Measurements from ENCODE around the gene DQX1.
"Not testable (repeated sequence)": the region's sequence is repeated elsewhere in the genome, so short reads cannot be mapped to it uniquely, and the experiment has no call there.

The DQX1 gene

GRCh38 chr2:74525717-74526648 lies at the start of gene DQX1:
DQX1 (minus strand) TSS chr2:74526231; CDS start chr2:74525729, 502 bp downstream.
- H3K27ac Mint-ChIP-seq, result no peak within 1 kb of the TSS
- H3K27me3 Mint-ChIP-seq, result peaks cover 4% of the 10 kb centered on the region
- peaks cover 35% of the 10 kb centered on the region for H3K4me1 Mint-ChIP-seq (ENCODE audit: low read depth)
- H3K4me3 Mint-ChIP-seq, result peak within 1 kb of the TSS; percentile 99
- no peaks in the 10 kb centered on the region for H3K9me3 Mint-ChIP-seq
- peaks cover 42% of the 10 kb centered on the region for H3K36me3 Mint-ChIP-seq (ENCODE audit: low read depth)

- Mint-ChIP-seq H3K27me3 (no peaks in the 10 kb centered on the region), H3K4me1 (ENCODE audit: low read depth) (peaks cover 32% of the 10 kb centered on the region), H3K27ac (no peak overlapping the region), H3K4me3 (no peak overlapping the region), H3K9me3 (peaks cover 6% of the 10 kb centered on the region), H3K36me3 (ENCODE audit: low read depth) (no peaks in the 10 kb centered on the region)
Measured at GRCh38 chr2:74575320-74575719, 49.3 kb upstream of the DQX1 start.

- peak overlapping the region; percentile 63 for H3K4me3 Mint-ChIP-seq
- H3K27me3 Mint-ChIP-seq, result no peaks in the 10 kb centered on the region
- H3K9me3 Mint-ChIP-seq, result peaks cover 6% of the 10 kb centered on the region
- peak overlapping the region; percentile 73 for H3K27ac Mint-ChIP-seq
- H3K36me3 Mint-ChIP-seq (ENCODE audit: low read depth), result no peaks in the 10 kb centered on the region
- H3K4me1 Mint-ChIP-seq (ENCODE audit: low read depth), result peaks cover 34% of the 10 kb centered on the region
Measured at GRCh38 chr2:74573747-74574562, 47.9 kb upstream of the DQX1 start.

GRCh38 chr2:74572178-74572925 lies 46.3 kb upstream of the DQX1 start:
- no peaks in the 10 kb centered on the region for H3K36me3 Mint-ChIP-seq (ENCODE audit: low read depth)
- peaks cover 8% of the 10 kb centered on the region for H3K27me3 Mint-ChIP-seq
- H3K27ac Mint-ChIP-seq, result no peak overlapping the region
- peaks cover 6% of the 10 kb centered on the region for H3K9me3 Mint-ChIP-seq
- no peak overlapping the region for H3K4me3 Mint-ChIP-seq
- peaks cover 45% of the 10 kb centered on the region for H3K4me1 Mint-ChIP-seq (ENCODE audit: low read depth)

GRCh38 chr2:74571058-74571457 lies 45.0 kb upstream of the DQX1 start:
- H3K36me3 Mint-ChIP-seq (ENCODE audit: low read depth), result no peaks in the 10 kb centered on the region
- peaks cover 6% of the 10 kb centered on the region for H3K9me3 Mint-ChIP-seq
- peaks cover 8% of the 10 kb centered on the region for H3K27me3 Mint-ChIP-seq
- H3K4me1 Mint-ChIP-seq (ENCODE audit: low read depth), result peaks cover 53% of the 10 kb centered on the region
- H3K4me3 Mint-ChIP-seq, result no peak overlapping the region
- H3K27ac Mint-ChIP-seq, result no peak overlapping the region

GRCh38 chr2:74569686-74570085 lies 43.7 kb upstream of the DQX1 start:
- H3K9me3 Mint-ChIP-seq, result peaks cover 5% of the 10 kb centered on the region
- peaks cover 57% of the 10 kb centered on the region for H3K4me1 Mint-ChIP-seq (ENCODE audit: low read depth)
- H3K36me3 Mint-ChIP-seq (ENCODE audit: low read depth), result no peaks in the 10 kb centered on the region
- H3K4me3 Mint-ChIP-seq, result no peak overlapping the region
- no peak overlapping the region for H3K27ac Mint-ChIP-seq
- H3K27me3 Mint-ChIP-seq, result peaks cover 8% of the 10 kb centered on the region

- Mint-ChIP-seq H3K36me3 (ENCODE audit: low read depth) (no peaks in the 10 kb centered on the region), H3K4me3 (no peak overlapping the region), H3K4me1 (ENCODE audit: low read depth) (peaks cover 43% of the 10 kb centered on the region), H3K9me3 (no peaks in the 10 kb centered on the region), H3K27me3 (peaks cover 13% of the 10 kb centered on the region), H3K27ac (peak overlapping the region; percentile 1)
Measured at GRCh38 chr2:74567881-74568280, 41.9 kb upstream of the DQX1 start.

- no peaks in the 10 kb centered on the region for H3K9me3 Mint-ChIP-seq
- H3K36me3 Mint-ChIP-seq (ENCODE audit: low read depth), result no peaks in the 10 kb centered on the region
- H3K27me3 Mint-ChIP-seq, result peaks cover 22% of the 10 kb centered on the region
- peaks cover 38% of the 10 kb centered on the region for H3K4me1 Mint-ChIP-seq (ENCODE audit: low read depth)
- peak overlapping the region; percentile 68 for H3K4me3 Mint-ChIP-seq
- H3K27ac Mint-ChIP-seq, result peak overlapping the region; percentile 90
Measured at GRCh38 chr2:74566754-74567085, 40.7 kb upstream of the DQX1 start.

GRCh38 chr2:74566076-74566753 lies 40.2 kb upstream of the DQX1 start:
- H3K4me3 Mint-ChIP-seq, result peak overlapping the region; percentile 68
- H3K9me3 Mint-ChIP-seq, result no peaks in the 10 kb centered on the region
- H3K36me3 Mint-ChIP-seq (ENCODE audit: low read depth), result no peaks in the 10 kb centered on the region
- H3K4me1 Mint-ChIP-seq (ENCODE audit: low read depth), result peaks cover 38% of the 10 kb centered on the region
- H3K27ac Mint-ChIP-seq, result peak overlapping the region; percentile 90
- peaks cover 27% of the 10 kb centered on the region for H3K27me3 Mint-ChIP-seq

GRCh38 chr2:74564222-74564621 lies 38.2 kb upstream of the DQX1 start:
- H3K36me3 Mint-ChIP-seq (ENCODE audit: low read depth), result no peaks in the 10 kb centered on the region
- peaks cover 45% of the 10 kb centered on the region for H3K4me1 Mint-ChIP-seq (ENCODE audit: low read depth)
- H3K27me3 Mint-ChIP-seq, result peaks cover 33% of the 10 kb centered on the region
- H3K9me3 Mint-ChIP-seq, result no peaks in the 10 kb centered on the region
- no peak overlapping the region for H3K27ac Mint-ChIP-seq
- no peak overlapping the region for H3K4me3 Mint-ChIP-seq

- peaks cover 26% of the 10 kb centered on the region for H3K4me1 Mint-ChIP-seq (ENCODE audit: low read depth)
- H3K4me3 Mint-ChIP-seq, result no peak overlapping the region
- no peak overlapping the region for H3K27ac Mint-ChIP-seq
- H3K36me3 Mint-ChIP-seq (ENCODE audit: low read depth), result no peaks in the 10 kb centered on the region
- no peaks in the 10 kb centered on the region for H3K9me3 Mint-ChIP-seq
- peaks cover 25% of the 10 kb centered on the region for H3K27me3 Mint-ChIP-seq
Measured at GRCh38 chr2:74562126-74562775, 36.2 kb upstream of the DQX1 start.

- H3K9me3 Mint-ChIP-seq; H3K4me3 Mint-ChIP-seq; H3K27ac Mint-ChIP-seq; H3K36me3 Mint-ChIP-seq (ENCODE audit: low read depth): not testable (repeated sequence)
- H3K4me1 Mint-ChIP-seq (ENCODE audit: low read depth), result peaks cover 21% of the 10 kb centered on the region
- H3K27me3 Mint-ChIP-seq, result peaks cover 25% of the 10 kb centered on the region
Measured at GRCh38 chr2:74561022-74561421, 35.0 kb upstream of the DQX1 start.

- H3K27me3 Mint-ChIP-seq, result peaks cover 25% of the 10 kb centered on the region
- no peak overlapping the region for H3K4me3 Mint-ChIP-seq
- H3K9me3 Mint-ChIP-seq, result no peaks in the 10 kb centered on the region
- no peak overlapping the region for H3K27ac Mint-ChIP-seq
- peaks cover 20% of the 10 kb centered on the region for H3K4me1 Mint-ChIP-seq (ENCODE audit: low read depth)
- no peaks in the 10 kb centered on the region for H3K36me3 Mint-ChIP-seq (ENCODE audit: low read depth)
Measured at GRCh38 chr2:74560591-74560990, 34.6 kb upstream of the DQX1 start.

- Mint-ChIP-seq H3K4me3 (no peak overlapping the region), H3K27ac (no peak overlapping the region)
Measured at GRCh38 chr2:74559912-74560311, 33.9 kb upstream of the DQX1 start.

More at GRCh38 chr2:74559912-74560311, 33.9 kb upstream of the DQX1 start:
- Mint-ChIP-seq H3K36me3 (ENCODE audit: low read depth) (no peaks in the 10 kb centered on the region), H3K9me3 (no peaks in the 10 kb centered on the region), H3K27me3 (peaks cover 25% of the 10 kb centered on the region), H3K4me1 (ENCODE audit: low read depth) (peaks cover 24% of the 10 kb centered on the region)

Data from stimulated activated naive CD8-positive, alpha-beta T cell treated with anti-CD3 and anti-CD28 coated beads, Interleukin-15, Interleukin-2, amounts not matched to agents 100 ng/mL and 50 ng/mL, for 24 hours (primary cell).